Ramos (cell line): Measurements from ENCODE around the gene CACNA1I.

ENCODE experiments used
- in situ Hi-C: fragments of 300-500 bp; cut with MboI; formaldehyde crosslinking; loops from one replicate; pipeline ENCODE4 v1.14.3; 2022; ENCODE audit warnings: low sequenced_read_pairs; ENCODE audit not compliant: unreplicated experiment

Gene CACNA1I

DNA sequence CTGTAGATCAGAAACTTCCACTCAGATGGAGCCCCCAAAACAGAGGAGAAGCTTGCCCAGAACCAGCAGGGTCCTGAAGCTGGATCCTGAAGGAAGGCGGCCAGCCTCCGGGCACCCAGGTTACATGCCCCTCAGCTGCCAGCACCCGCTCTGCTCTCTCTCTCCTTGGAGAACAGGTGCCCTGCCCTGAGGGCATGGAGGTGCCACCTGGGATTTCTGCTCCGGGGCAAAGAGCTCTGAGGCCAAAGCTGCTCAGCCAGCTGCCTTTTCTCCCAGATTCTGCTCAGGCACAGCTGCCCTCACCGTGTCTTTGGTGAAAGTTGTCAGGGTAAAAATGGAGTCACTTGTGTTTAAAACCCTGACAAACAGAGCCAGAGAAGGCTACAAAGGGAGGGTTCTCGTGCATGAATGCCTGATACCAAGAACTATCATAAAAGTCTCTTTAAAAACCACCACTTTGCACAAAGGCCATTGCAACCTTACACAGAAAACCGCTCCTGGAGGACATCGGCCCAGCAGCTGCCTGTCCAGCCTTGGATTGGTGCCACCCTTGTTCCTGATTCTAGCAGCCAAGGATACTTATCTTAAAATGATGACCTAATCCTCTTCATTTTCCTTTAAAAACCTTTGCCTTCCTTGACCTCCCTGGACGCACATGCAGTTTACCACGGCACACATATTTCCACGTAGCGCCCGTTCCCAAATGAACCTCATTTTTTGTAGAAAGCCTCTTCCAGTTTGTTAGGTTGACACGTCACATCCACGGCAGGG is 140.0 kb downstream of the CACNA1I start:
- in situ Hi-C loops = no loop called here

GRCh38 chr22:39712081-39712480 is 141.5 kb downstream of the CACNA1I start:
- in situ Hi-C loops = no loop called here

DNA sequence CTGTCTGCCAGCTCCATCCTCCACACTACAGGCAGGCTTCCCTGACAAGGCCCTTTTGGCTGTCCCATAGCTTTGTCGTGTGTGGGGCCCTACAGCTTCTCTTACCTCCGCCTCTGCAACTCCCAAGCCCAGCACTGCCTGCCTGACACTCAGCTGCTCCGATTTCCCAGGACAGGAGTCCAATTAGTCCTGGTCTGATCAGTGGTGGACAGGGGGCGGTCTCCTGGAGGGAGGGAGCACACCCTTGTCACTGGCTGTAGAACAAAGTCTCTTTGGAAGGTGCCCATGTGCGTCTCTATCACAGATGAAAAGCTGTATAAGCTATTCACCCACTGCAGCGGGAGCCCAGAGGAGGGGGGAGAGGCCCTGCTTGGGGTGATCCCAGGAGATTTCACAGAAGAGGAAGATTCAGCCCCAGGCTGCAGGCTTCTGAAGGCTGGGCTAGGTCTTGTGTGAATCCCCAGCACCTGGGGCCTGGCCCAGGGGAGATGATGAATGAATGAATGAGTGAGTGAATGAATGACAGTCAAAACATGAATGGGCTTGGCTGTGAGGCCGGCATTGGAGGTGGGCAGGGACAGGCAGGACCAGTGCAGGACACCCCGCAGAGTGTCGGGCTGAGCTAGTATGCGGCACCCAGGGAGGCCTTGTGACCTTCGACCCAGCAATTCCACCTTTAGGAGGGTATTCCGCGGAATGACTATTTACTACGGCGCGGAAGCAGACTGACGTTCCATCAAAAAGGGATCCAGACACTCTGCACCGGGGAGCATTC is 142.4 kb downstream of the CACNA1I start:
- in situ Hi-C loops = no loop called here

- in situ Hi-C loops = no loop called here
These were observed 143.3 kb downstream of the CACNA1I start for GRCh38 chr22:39713799-39714290.

- in situ Hi-C loops = no loop called here
These were observed 143.8 kb downstream of the CACNA1I start for GRCh38 chr22:39714321-39714720.

DNA sequence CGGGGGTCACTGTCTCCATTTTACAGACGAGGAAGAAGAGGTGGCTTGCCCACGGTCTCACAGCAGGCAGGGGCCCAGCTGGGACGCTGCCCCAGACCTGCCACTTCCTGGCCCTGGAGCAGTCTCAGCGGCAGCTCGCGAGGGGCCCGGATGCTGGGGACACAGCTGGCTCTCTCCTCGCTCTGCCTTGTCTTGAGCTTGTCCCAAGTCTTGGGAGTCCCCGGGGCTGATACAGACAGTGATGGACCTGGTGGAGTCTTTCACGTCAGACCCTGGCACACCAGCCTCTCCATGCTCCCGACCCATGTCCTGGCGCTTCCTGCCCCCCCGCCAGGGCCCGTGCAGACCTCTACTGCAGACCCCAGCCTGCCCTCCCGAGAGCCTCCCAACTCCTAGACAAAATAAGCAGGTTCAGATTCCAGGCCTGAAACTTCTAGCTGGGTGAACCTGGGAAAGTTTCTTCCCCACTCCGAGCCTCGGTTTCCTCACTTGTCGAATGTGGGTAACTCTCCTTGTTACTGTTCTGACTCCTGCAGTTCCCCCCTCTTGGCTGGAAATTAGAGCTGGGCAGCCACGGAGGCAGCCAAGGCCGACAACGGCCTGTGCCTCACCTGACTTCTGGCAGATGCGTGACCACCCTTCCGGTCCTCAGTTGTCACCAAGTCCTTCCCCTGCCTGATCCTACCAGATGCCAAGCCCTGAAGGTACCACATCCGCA is 145.4 kb downstream of the CACNA1I start:
- in situ Hi-C loops = no loop called here

DNA sequence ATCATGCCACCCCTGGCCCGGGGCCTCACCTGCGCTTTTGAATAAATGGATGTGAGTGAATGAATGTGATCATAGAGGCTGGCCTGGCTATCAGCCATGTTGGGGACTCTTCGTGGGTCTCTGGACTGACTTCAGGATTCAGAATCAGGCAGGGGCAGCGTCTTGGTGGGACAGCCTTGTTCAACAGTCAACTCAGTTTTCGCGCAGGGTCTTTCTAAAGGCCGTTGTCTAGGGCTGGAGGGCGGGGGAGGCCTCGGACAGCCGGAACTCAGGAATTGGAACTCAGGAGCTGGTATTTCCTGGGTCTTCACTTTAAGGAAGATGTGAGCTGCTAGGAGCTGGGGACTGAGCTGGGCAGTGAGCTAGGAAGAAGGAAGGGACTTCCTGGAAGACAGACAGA is 146.0 kb downstream of the CACNA1I start:
- in situ Hi-C loops = no loop called here

DNA sequence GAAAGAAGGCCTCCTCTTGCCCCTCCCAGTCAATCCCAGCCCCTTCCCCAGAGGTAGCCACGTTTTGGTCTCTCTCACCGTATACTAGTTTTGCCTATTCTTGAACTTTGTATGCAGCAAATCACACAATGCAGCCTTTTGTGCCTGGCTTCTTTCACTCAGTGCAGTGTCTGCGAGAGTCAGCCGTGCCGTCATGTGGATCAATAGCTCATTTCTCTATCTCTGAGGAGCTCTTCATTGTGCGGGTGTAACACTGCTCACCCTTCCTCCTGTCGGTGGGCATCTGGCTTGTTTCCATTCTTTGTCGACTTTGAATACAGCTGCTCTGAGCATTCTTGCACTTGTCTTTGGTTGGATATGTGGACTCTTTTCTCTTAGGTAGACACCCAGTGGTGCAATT is 146.5 kb downstream of the CACNA1I start:
- in situ Hi-C loops = no loop called here

GRCh38 chr22:39718206-39718605 is 147.7 kb downstream of the CACNA1I start:
- in situ Hi-C loops = no loop called here

DNA sequence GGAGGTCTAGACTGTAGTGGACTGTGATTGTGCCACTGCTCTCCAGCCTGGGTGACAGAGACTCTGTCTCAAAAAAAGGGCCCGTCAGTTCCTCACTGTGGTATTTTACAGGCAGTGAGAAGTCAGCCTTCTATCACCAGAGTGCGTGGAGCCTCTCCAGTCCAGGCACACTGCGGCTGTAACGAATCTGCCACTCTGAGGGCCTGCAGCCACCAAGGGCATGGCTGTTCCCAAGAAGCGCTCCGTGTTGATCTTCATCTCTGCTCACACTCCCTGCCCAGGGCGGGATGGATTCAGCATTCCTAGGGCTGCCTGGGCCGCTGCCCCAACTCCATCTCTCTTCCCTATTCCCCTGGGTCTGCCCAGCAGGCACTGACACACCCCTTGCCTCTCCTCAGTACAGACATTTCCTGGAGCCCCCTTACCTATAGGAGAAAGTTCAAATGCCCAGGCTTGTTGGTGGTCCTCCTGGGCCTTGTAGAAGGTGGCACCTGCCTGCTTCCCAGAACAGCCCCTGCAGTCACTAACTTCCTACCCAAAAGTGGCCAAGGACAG is 148.4 kb downstream of the CACNA1I start:
- in situ Hi-C loops = no loop called here

DNA sequence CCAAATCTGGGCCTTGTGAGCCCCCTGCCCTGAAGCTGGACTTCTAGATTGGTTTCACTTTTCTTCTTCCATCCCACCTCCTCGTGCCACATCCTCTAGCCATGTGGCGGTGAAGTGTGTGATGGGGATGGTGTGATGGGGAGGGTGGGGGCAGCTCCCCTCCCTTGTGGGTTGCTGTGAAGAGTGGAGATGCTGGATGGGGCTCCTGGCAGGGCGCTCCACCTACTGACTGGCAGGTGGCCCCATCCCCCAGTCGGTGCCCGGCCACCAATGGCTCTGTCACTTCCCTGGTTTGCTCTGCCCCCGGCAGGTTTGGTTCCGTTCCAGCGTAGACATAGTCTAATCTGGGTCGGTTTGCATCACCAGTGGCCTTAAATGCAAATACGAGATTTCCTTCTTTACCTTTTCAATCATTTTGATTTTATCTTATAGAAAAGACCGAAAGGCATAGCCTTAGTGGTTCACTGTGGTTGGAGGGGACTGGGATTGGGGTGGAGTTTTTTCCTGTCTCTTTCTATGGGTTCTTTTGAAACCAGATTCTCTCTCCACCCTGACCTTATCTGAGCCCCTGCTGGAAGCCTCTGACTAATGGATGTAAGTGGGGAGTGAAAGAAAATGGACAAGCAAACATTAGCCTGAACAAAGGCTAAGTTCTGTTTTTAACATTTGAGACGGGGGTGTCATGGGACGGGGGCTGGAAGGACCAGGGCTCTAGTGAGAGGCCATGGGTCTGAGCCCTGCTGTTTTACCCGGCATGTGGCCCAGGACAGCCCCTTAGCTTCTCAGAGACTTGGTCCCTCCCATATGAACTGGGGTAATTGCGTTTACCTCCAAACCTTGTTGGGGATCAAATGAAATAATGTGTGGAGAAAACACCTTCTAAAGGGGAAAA is 149.3 kb downstream of the CACNA1I start:
- in situ Hi-C loops = no loop called here

- in situ Hi-C loops = no loop called here
These were observed 150.9 kb downstream of the CACNA1I start for GRCh38 chr22:39721206-39722031.

DNA sequence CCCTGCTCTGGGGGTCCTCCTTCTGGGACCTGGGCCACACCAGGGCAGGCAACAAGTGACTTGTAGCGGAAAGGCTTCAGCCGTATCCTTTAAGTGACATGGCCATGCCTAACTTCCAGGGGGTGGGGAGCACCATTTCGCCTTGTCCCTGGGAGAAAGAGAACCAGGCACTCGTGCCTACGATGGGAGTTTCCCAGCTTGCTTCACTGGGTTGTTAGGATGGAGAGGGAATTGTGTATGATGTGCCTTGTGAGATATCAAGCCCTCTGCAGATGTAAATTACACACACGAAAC is 151.4 kb downstream of the CACNA1I start:
- in situ Hi-C loops = no loop called here

DNA sequence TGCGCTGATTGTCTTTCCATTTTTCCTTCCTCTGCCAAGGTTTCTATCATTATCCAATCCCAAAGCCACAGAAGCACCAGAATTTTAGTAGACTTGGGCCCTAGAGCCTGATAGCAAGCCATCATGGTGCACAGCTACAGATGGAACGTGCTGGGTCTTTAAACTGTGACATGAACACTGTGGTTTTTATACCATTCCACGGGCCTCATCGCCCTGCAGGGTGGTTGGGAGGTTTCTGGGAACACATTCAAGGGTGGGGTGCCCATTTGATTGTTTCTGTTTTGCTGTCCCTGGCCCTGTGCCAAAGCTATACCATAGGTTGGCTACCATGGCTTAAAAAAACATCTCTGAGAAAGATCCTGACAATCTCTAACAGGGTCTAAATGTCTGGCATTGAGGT is 151.9 kb downstream of the CACNA1I start:
- in situ Hi-C loops = no loop called here

DNA sequence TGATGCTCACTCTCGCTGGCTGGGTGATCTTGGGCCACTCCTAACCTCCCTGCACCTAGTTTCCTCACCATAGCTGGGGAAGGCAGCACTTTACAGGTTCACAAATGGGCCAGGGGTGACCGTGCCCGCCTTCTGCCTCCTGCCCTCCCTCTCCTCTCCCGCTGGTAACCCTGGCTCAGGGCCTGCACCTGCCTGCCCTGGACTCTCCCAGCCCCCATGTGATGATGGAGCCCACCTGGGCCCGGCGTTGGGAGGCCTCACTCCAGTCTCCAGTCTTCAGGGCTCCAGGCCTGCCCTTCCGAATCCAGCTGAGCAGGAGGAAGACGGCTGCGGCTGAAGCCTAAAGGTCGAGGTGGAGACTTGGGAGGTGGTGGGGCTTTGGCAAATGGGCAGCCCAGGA is 152.9 kb downstream of the CACNA1I start:
- in situ Hi-C loops = no loop called here

DNA sequence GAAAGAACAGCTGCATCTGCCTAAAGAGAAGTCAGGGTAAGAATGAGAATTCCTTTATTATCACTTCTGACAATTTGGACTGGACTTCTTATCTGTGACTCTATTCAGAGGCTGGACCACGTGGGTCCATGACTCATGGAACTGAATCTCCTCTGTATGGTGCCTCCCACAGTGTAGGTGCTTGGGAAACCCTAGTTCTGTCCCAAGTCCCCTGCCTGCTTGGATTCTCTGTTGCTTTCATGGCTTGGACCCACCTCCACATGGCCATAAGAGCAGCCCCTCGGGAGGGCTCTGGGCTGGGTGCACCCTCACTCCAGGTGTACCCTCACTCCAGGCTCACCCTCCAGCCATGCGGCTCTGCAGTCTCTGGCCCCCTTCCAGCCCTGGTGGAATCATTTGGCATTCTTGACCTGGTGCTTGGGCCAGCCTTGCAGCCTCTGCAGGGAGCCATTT is 153.4 kb downstream of the CACNA1I start:
- in situ Hi-C loops = no loop called here

DNA sequence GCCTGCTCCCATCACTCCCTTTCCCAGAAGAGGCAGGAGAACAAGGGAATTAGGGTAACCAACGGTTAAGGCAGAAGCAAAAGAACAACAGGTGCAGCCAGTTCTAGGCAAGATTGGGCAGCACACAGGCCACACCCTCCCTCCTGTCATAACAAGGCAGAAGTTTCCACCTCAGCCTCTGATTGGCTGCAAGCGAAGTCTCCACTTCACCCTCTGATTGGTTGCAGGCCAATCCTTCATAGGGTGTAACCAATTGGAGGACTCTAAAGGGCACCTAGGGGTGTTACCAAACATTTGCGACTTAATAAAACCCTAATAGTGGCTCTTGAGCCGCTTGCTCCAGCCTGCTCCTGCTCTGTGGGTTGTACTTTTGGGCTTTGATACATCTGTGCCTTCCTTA is 153.8 kb downstream of the CACNA1I start:
- in situ Hi-C loops = no loop called here

- in situ Hi-C loops = no loop called here
These were observed 154.3 kb downstream of the CACNA1I start for GRCh38 chr22:39724857-39725256.
